ENCODE results near the gene EEF2K.

The EEF2K gene

DNA sequence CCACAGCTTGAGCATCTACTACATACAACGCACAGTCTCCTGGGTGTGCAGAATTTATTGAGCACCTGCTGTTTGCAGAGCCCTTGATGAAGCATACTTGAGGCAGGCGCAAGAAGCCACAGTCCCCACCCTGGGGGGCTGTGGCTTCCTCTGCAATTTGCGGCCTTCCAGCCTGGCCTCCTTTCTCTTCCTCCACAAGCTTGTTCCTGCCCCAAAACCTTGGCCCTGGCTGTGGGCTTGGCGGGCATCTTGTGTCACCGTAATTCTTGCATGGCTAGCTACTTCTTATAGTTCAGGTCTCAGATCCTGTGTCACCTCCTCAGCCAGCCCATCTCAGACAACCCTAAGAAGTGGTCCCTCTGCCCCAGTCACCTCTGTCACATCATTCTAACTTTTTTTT lies 47.2 kb downstream of the EEF2K start:
- DNase-seq: no peak

DNA sequence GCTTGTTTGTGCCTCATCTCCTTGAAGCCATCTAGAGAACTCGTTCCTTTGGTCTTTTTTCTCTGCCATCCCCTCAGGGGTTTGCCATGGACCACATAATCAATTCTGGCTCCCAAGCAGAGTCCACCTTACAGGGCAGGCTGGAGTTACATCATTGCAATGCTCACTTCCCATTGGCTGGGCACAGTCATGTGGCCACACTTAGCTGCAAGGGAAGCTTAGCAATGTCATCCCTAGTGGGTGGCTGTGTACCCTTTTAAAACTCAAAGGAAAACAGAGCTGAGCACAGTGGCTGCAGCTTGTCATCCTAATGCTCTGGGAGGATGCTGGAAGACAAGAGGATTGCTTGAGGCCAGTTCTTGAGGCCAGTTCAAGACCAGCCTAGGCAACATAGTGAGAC lies 49.3 kb downstream of the EEF2K start:
- no peak for DNase-seq

GRCh38 chr16:22257440-22257839 lies 51.4 kb downstream of the EEF2K start:
- no peak for DNase-seq

DNA sequence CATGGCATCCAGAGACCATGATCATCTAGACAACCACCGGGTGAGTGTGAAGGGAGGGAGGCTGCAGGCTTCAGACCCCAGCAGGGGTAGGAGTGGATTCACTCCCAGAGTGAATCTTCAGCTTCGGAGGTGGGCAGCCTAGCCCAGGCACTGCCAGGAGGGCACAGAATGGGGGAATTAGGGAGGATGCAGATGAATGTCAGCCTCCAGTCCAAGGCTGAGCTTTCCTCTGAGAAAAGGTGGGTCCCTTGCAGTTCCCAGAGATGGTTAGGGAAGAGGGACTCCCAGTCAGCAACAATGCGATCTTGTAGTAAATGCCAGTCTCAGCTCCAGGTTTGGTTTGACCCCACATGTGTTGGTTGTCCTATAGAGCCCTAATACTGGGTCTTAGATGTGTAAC lies 54.4 kb downstream of the EEF2K start:
- DNase-seq: no peak

DNA sequence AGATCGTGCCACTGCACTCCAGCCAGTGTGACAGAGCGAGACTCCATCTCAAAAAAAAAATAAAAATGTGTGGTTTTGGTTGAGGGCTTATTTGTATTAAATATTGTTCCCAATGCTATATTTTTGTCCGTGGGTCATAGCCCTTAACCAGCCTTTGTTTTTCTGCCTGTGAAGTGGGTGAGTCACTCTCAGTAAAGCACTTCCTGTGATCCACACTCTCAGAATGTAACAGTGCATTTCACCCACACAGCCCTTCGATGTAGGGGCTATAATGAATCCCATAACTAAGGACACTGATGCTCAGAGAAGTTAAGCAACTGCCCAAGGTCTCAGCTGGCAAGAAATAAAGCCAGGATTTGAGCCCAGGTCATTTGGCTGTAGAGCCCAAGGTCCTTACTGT lies 56.4 kb downstream of the EEF2K start:
- DNase-seq: no peak

GRCh38 chr16:22264786-22265185 lies 58.7 kb downstream of the EEF2K start:
- DNase-seq: no peak

- DNase-seq: no peak
These were observed 59.3 kb downstream of the EEF2K start for GRCh38 chr16:22265351-22265750.

DNA sequence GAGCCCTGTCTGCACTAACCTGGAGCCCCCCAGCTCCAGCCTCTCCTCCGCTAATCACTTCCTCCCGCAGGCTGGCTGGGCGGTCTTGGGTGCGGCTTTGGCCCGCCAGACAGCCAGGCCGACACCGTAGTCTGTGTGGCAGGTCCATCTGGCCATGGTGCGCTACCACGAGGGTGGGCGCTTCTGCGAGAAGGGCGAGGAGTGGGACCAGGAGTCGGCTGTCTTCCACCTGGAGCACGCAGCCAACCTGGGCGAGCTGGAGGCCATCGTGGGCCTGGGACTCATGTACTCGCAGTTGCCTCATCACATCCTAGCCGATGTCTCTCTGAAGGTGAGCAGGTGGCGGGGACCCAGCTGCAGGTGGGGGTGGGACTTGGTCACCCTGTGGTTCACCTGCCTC lies 60.5 kb downstream of the EEF2K start:
- no peak for DNase-seq

DNA sequence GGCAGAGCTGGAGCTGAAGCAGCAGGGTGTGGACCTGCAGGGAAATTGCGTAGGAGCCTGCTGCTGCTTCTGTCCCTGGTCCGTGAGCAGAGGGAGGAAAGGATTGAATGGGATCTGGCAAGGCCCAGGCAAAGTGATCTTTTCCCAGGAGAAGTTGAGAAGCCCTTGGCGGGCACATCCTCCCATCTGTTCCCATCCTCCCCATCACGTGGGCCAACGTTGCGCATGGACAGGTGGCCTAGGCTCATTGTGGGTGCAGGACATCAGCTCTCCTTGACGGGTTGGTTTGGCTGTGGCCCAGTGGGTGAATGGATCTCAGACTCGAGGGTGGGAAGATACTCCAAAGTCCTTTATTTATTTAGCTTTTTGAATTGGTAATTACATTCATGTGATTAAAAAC lies 61.7 kb downstream of the EEF2K start:
- DNase-seq: no peak

DNA sequence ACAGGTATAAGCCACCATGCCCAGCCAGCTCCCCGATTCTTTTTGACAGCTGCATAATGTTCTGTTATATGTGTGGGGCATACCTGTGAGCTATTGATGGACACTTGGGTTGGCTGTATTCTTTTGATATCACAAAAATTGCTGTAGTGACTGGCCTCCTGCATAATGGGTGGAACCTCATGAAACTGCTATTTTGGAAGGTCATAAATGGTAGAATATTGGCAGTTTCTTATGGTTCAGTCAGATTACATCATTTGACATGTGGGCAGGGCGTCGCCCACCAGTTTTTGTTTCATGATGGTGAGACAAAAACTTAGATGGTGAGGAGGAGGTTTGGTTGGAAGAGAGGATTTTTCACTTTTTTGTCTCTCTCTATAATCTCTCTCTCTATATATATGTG lies 64.4 kb downstream of the EEF2K start:
- peak in 2 of 4 experiments; percentile 13 to 14 for DNase-seq

DNA sequence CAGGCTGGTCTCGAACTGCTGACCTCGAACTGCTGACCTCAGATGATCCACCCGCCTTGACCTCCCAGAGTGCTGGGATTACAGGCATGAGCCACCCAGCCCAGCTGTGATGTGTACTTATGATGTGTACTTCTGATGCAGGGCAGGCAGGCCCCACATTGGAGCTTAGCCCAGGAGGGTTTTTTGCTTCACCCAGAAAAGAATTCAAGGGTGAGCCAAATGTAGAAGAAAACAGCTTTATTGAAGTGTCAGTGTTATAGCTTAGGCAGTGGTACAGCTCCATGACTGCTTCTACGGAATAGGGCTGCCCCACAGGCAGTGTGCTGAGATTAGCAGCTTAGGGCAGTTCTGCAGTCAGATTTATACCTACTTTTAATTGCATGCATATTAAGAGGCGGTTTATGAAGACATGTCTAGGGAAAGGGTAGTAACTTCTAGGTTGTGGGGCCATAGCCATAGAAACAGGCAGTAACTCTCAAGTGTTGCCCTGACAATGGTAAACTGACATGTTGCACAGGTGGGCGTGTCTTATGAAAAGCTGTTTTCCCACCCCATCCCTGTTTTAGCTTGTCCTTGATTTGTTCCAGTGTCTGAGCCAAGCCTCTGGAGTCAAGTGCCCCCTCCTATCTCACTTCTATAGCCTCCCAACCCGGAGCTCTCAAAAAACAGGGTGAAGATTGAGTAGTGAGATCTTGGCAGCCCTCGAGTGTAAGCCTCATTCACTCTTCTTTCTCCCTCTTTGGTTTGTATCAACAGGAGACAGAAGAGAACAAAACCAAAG lies 67.0 kb downstream of the EEF2K start:
- DNase-seq: no peak

DNA sequence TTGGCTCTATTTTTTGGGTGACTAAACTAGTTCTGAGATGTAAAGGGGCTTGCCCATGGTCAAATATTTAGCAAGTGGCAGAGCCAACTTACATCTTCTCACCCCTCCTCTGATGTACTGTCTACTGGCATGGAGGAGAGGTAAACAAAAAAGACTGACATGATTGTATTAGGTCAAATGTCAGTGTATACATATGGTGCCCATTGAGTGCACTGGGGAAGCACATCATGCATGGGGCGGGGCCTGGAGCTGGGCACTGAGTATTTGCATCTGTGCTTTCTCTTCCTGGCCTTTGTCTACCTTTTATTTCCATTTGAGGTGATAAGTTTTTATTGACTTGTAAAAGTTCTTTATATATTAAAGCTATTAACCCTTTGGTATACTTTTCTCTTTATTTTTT lies 68.8 kb downstream of the EEF2K start:
- DNase-seq: no peak

DNA sequence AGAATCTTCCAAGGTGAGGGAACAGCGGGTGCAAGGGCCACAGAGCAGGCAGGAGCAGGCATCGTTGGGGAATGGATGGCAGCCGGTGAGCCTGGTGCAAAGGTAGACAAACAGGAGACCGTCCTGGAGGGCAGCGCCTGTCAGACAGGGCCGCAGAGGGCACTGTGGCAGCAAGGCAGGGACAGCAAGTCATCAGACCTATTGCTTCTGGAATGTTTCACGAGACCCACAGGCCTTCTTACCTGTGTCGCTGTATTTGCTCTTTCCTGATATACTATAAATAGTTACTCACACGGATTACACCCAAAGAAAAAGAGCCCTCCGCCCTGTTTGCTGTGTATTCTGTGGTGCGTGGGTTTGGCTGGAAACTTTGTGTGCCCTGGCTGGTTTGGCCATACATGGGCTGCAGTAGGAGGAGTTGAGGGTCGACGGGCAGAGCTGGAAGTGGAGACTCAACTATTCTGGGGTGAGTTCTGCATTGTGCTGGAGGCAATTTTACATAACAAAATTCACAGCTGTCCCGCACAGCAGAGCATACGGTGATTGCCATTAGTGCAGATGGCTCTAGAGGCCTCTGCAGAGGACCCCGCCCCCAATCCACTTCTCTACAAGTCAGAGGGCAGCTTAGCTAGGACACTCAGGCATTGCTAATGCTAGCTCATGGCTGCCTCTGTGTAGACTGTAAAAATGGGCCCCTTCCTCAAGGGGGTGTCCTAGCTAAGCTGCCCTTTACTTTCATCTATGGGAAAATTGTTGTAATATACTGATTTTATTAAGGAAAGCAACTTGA lies 72.6 kb downstream of the EEF2K start:
- DNase-seq: no peak

GRCh38 chr16:22282254-22282892 lies 76.3 kb downstream of the EEF2K start:
- no peak for DNase-seq

DNA sequence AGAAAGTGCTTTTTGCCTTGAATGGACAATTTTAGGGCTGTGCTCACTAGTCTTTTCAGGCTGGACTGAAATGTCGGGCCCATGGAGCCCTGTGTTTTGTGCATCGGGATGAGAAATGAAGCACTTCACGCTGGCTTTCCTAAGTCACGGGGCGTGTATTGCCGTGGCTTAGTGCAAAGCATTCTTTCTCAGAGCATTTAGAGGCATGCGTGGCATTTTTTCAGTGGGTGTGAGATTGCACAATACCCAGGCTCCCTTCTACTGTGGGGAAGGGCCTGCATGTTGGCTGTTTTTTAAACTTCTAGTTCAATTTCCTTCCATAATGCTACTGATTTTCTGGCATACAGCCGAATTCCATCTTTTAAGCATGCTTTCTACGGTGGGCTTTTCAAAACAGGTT lies 78.6 kb downstream of the EEF2K start:
- peak in 1 of 4 experiments; percentile 12 for DNase-seq

GRCh38 chr16:22285080-22285479 lies 79.0 kb downstream of the EEF2K start:
- no peak for DNase-seq

DNA sequence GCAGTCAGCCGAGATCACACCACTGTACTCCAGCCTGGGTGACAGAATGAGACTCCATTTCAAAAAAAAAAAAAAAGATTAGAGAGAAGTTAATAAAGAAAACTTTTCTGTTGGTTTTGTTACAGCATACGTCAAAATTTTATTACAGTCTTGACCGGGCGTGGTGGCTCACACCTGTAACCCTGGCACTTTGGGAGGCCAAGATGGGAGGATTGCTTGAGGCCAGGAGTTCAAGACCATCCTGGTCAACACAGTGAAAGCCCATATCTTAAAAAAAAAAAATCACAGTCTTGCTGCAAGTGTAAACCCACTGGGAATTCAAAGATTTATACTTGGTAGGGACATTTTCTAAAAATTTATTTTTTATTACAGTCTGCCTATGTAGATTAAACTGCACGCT lies 84.9 kb downstream of the EEF2K start:
- no peak for DNase-seq

- DNase-seq: no peak
These were observed 85.8 kb downstream of the EEF2K start for GRCh38 chr16:22291860-22292318.

- no peak for DNase-seq
These were observed 86.2 kb downstream of the EEF2K start for GRCh38 chr16:22292320-22292719.

DNA sequence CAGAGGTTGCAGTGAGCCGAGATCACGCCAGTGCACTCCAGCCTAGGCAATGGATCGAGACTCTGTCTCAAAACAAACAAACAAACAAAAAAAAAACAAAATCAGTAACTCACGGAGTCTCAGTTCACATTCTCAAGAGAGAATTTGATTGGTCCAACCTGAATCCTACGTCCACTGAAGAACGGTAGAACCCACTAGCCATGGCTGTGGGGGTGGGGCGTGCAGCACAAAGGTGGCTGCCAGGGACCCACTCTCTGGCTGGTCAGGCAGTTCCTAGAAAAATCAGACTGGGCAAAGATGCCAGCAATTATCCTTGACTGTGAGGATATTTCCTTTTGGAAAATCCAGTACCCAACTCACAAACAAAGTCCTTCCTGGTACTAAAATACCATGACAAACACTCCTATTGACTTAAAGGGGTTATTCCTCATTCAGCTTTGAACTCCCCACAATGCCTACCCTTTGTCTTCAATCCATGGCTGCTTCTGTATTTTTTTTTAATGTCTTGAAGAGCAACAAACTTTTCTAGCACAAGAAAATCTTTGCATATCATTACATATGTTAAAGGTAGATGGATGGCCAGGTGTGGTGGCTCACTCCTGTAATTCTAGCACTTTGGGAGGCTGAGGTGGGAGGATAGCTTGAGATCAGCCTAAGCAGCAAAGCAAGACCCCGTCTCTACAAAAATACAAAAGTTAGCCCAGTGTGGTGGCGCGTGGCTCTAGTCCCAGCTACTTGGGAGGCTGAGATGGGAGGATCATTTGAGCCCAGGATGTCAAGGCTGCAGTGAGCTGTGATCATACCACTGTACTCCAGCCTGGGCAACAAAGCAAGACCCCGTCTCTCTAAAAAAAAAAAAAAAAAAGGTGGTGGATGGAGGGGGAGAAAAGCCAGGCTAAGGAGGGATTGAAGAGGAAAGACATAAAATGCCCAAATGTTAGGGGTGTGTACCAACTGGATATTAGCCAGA lies 87.3 kb downstream of the EEF2K start:
- DNase-seq: no peak

DNA sequence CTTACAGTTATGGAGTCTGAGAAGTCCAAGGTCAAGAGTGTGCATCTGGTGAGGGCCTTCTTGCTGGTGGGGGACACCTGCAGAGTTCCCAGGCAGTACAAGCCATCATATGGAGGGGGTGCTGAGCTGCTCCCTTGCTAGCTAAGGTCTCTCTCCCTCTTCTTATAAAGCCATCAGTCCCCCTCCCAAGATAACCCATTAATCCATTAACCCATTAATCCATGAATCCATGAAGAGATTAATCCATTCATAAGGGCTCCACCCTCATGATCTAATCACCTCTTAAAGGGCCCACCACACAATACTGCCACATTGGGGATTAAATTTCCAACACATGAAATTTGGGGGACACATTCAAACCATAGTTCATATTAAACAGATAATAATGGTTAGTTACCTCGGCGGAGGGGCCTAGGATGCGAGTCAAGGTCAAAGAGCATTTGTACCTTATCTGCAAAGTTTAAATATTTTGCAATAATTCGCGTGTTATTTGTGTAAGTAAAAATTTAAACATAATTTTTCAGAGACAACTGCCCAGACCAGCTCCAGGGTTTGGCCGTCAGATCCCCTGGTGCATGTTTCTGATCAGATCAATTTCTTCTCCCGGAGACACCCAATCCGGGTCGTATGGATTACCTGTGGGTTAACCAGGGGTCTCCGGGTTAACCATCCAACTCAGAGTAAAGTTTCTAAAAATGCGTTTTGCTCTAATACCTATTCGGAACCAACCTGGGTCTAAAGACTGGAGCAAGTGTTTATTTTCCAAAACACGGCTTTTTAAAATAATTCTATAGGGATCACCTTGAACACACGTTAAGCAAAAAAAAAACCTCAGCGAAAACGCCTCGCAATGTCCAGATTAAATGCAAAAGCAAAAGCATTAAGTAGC lies 90.4 kb downstream of the EEF2K start:
- peak in 1 of 4 experiments; percentile 12 for DNase-seq
